Subcutaneous abdominal adipose tissue (tissue), 5 donors: ENCODE results near the gene EFNB3.
A peak's percentile ranks its signal among the peaks of the same experiment; 100 is the strongest.

Experiments
- H3K27ac ChIP-seq: one replicate; pipeline ENCODE4 v1.7.0; 2013; ENCODE audit warnings: low read depth, mild to moderate bottlenecking, inconsistent platforms, low read length, moderate library complexity
- H3K27me3 ChIP-seq, 5 donors: one replicate each; pipeline ENCODE4 v1.7.0; 2013; ENCODE audit warnings: low read length in 5 of 5, inconsistent platforms in 1 of 5; ENCODE audit not compliant: control insufficient read depth in 5 of 5, insufficient read depth in 4 of 5
- H3K36me3 ChIP-seq, 5 donors: one replicate each; pipeline ENCODE4 v1.7.0; 2013; ENCODE audit warnings: low read length in 5 of 5; ENCODE audit not compliant: control insufficient read depth in 5 of 5, insufficient read depth in 5 of 5
- H3K4me1 ChIP-seq, 5 donors: one replicate each; pipeline ENCODE4 v1.7.0; 2013; ENCODE audit warnings: low read length in 5 of 5, mild to moderate bottlenecking in 3 of 5, moderate library complexity in 1 of 5; ENCODE audit not compliant: control insufficient read depth in 5 of 5, insufficient read depth in 5 of 5
- H3K4me3 ChIP-seq, 5 donors: one replicate each; pipeline ENCODE4 v1.7.0; 2013; ENCODE audit warnings: low read length in 5 of 5, low read depth in 1 of 5
- H3K9ac ChIP-seq, 5 donors: one replicate each; pipeline ENCODE4 v1.7.0; 2013; ENCODE audit warnings: low read length in 5 of 5, mild to moderate bottlenecking in 4 of 5, moderate library complexity in 3 of 5
- H3K9me3 ChIP-seq, 5 donors: one replicate each; pipeline ENCODE4 v1.7.0; 2013; ENCODE audit warnings: low read length in 5 of 5; ENCODE audit not compliant: control insufficient read depth in 5 of 5
- donor health status: healthy.
- donor health status: healthy.
- donor health status: healthy.
- donor health status: healthy.
- donor health status: healthy.

EFNB3 gene

GRCh38 chr17:7704601-7705268 is at the start of gene EFNB3:
EFNB3 (plus strand) TSS chr17:7705202; CDS start chr17:7705599, 397 bp downstream.
- H3K9me3 ChIP-seq, result no peaks in the 10 kb centered on the region
- peak within 1 kb of the TSS in 4 of 5 donors; percentile 40 to 48 (median 45) for H3K4me3 ChIP-seq
- H3K9ac ChIP-seq, result peak within 1 kb of the TSS in 1 of 5 donors; percentile 42
- no peak within 1 kb of the TSS for H3K27ac ChIP-seq
- peaks cover 0 to 29% (median 23%) of the 10 kb centered on the region in 5 donors for H3K36me3 ChIP-seq
- peaks cover 0 to 11% (median 7%) of the 10 kb centered on the region in 5 donors for H3K4me1 ChIP-seq
- H3K27me3 ChIP-seq, result peaks cover 20 to 65% (median 46%) of the 10 kb centered on the region in 5 donors

GRCh38 chr17:7655541-7655840 is 49.5 kb upstream of the EFNB3 start:
- peaks cover 0 to 16% (median 13%) of the 10 kb centered on the region in 5 donors for H3K4me1 ChIP-seq
- H3K4me3 ChIP-seq, result no peak overlapping the region
- no peaks in the 10 kb centered on the region for H3K9me3 ChIP-seq
- H3K36me3 ChIP-seq, result no peaks in the 10 kb centered on the region
- no peak overlapping the region for H3K9ac ChIP-seq
- peaks cover 5 to 33% (median 22%) of the 10 kb centered on the region in 5 donors for H3K27me3 ChIP-seq
- no peak overlapping the region for H3K27ac ChIP-seq

DNA sequence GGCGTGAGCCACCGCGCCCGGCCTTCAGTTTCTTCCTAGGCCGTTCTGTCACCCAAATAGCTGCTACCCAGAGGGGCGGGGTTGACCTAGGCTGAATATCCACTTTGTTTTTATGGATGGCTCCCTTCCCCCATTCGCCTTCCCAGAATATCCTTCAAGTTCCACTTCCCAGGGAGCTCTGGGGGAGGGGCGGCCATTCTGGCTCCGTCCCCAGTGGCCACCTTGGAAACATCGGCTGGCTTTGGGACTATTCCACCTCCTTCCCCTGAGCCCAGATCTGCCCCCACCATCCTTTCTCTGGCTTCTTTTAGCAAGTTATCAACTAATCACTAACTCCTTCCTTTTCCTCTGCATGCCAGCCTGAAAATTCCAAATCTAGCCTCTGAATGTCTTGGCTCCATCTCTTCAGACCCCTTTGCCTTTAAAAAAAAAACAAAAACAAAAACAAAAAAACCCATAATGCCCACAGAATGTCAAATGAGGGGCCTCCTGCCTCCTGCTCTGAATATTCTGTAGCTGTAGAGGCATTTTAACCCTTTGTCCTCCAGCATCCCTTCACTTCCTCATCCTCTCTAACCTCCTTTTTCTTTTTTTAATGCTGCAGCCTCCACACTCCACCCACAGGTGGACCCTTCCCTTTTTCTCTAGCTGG is 47.9 kb upstream of the EFNB3 start:
- Histone ChIP-seq H3K4me3 (no peak overlapping the region), H3K9ac (no peak overlapping the region), H3K36me3 (no peaks in the 10 kb centered on the region), H3K27ac (no peak overlapping the region), H3K9me3 (no peaks in the 10 kb centered on the region), H3K4me1 (peaks cover 0 to 4% (median 0%) of the 10 kb centered on the region in 5 donors), H3K27me3 (peaks cover 0 to 18% (median 12%) of the 10 kb centered on the region in 5 donors)

GRCh38 chr17:7667656-7668406 is 37.2 kb upstream of the EFNB3 start:
- no peak overlapping the region for H3K4me3 ChIP-seq
- no peaks in the 10 kb centered on the region for H3K27me3 ChIP-seq
- H3K9me3 ChIP-seq, result no peaks in the 10 kb centered on the region
- H3K4me1 ChIP-seq, result no peaks in the 10 kb centered on the region
- H3K36me3 ChIP-seq, result peaks cover 0 to 66% (median 45%) of the 10 kb centered on the region in 5 donors
- no peak overlapping the region for H3K9ac ChIP-seq
- no peak overlapping the region for H3K27ac ChIP-seq

DNA sequence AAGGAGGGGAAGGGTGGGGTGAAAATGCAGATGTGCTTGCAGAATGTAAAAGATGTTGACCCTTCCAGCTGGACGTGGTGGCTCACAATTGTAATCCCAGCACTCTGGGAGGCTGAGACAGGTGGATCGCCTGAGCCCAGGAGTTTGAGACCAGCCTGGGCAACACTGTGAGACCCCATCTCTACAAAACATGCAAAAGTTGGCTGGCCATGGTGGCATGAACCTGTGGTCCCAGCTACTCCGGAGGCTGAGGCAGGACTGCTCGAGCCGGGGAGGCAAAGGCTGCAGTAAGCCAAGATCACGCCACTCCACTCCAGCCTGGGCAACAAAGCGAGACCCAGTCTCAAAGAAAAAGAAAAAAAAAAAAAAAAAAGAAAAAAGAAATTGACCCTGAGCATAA is 36.5 kb upstream of the EFNB3 start:
- H3K27me3 ChIP-seq, result no peaks in the 10 kb centered on the region
- no peak overlapping the region for H3K4me3 ChIP-seq
- no peak overlapping the region for H3K27ac ChIP-seq
- no peaks in the 10 kb centered on the region for H3K4me1 ChIP-seq
- H3K36me3 ChIP-seq, result peaks cover 4 to 72% (median 52%) of the 10 kb centered on the region in 5 donors
- no peak overlapping the region for H3K9ac ChIP-seq
- peaks cover 3 to 5% (median 4%) of the 10 kb centered on the region in 5 donors for H3K9me3 ChIP-seq

DNA sequence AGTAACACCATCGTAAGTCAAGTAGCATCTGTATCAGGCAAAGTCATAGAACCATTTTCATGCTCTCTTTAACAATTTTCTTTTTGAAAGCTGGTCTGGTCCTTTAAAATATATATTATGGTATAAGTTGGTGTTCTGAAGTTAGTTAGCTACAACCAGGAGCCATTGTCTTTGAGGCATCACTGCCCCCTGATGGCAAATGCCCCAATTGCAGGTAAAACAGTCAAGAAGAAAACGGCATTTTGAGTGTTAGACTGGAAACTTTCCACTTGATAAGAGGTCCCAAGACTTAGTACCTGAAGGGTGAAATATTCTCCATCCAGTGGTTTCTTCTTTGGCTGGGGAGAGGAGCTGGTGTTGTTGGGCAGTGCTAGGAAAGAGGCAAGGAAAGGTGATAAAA is 31.8 kb upstream of the EFNB3 start:
- peaks cover 3 to 10% (median 9%) of the 10 kb centered on the region in 5 donors for H3K9me3 ChIP-seq
- no peaks in the 10 kb centered on the region for H3K27me3 ChIP-seq

GRCh38 chr17:7674934-7675333 is 30.1 kb upstream of the EFNB3 start:
- no peak overlapping the region for H3K4me3 ChIP-seq
- H3K27me3 ChIP-seq, result no peaks in the 10 kb centered on the region
- peaks cover 4 to 57% (median 48%) of the 10 kb centered on the region in 5 donors for H3K36me3 ChIP-seq
- H3K27ac ChIP-seq, result no peak overlapping the region
- H3K4me1 ChIP-seq, result no peaks in the 10 kb centered on the region
- H3K9me3 ChIP-seq, result peaks cover 3 to 10% (median 9%) of the 10 kb centered on the region in 5 donors
- no peak overlapping the region for H3K9ac ChIP-seq

More for the DNA sequence above, 31.8 kb upstream of the EFNB3 start:
- no peak overlapping the region for H3K27ac ChIP-seq
- peaks cover 4 to 74% (median 64%) of the 10 kb centered on the region in 5 donors for H3K36me3 ChIP-seq
- no peak overlapping the region for H3K9ac ChIP-seq
- H3K4me3 ChIP-seq, result no peak overlapping the region
- no peaks in the 10 kb centered on the region for H3K4me1 ChIP-seq

- Histone ChIP-seq H3K36me3 (peaks cover 4 to 42% (median 37%) of the 10 kb centered on the region in 5 donors), H3K27me3 (no peaks in the 10 kb centered on the region), H3K9me3 (peaks cover 3 to 10% (median 9%) of the 10 kb centered on the region in 5 donors), H3K4me1 (no peaks in the 10 kb centered on the region), H3K9ac (no peak overlapping the region), H3K27ac (no peak overlapping the region), H3K4me3 (no peak overlapping the region)
These were observed 28.5 kb upstream of the EFNB3 start for GRCh38 chr17:7676533-7676932.

DNA sequence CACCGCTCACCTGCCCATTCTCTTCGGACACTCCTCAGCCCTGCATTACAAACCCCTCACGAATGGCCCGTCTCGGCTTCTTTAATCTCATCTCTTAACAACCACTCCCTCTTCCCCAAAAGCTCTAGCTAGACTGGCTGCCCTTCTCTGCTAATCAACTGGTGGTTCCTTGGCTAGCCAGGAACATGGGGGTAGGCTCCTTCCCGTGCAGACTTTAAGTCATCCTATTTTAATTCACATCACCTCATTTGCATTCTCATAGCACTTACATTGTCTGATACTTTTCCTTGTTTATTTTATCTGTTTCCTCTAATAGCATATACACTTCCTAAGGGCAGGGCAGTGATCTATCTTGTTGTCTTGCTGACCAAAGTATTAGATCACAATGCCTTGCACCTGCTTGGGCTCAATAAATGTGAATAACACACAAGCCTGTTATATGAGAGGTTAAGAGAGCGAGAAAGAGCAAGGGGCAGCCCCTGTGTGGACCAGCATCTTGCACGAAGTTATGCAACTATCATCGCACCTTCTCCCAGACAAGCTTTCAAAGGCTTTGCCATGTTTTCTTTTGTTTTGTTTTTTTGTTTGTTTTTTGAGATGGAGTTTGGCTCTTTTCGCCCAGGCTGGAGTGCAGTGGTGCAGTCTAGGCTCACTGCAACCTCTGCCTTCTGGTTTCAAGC is 27.5 kb upstream of the EFNB3 start:
- Histone ChIP-seq H3K9me3 (peaks cover 3 to 10% (median 9%) of the 10 kb centered on the region in 5 donors), H3K4me1 (no peaks in the 10 kb centered on the region), H3K9ac (no peak overlapping the region), H3K27me3 (no peaks in the 10 kb centered on the region), H3K36me3 (peaks cover 4 to 36% (median 32%) of the 10 kb centered on the region in 5 donors), H3K4me3 (no peak overlapping the region), H3K27ac (no peak overlapping the region)
